HG03039 (cell line): ENCODE data around the gene LHFPL2.
"Not testable (repeated sequence)": the region's sequence is repeated elsewhere in the genome, so short reads cannot be mapped to it uniquely, and the experiment has no call there.

Experiments
- ATAC-seq: cut with Tn5 transposase; IDR thresholded peaks from one replicate; pipeline ENCODE4 v1.9.1; 2021; ENCODE audit warnings: mild to moderate bottlenecking, moderate library complexity; ENCODE audit not compliant: unreplicated experiment

The LHFPL2 gene

GRCh38 chr5:78482948-78483347 lies 165.6 kb downstream of the LHFPL2 start:
- no peak for ATAC-seq

GRCh38 chr5:78476795-78477194 lies 171.8 kb downstream of the LHFPL2 start:
- no peak for ATAC-seq

GRCh38 chr5:78475370-78475769 lies 173.2 kb downstream of the LHFPL2 start:
- ATAC-seq, result no peak

- no peak for ATAC-seq
Observed at GRCh38 chr5:78473751-78474150, 174.8 kb downstream of the LHFPL2 start.

GRCh38 chr5:78472469-78473106 lies 176.0 kb downstream of the LHFPL2 start:
- ATAC-seq, result no peak

- ATAC-seq, result no peak
Observed at GRCh38 chr5:78471896-78472295, 176.7 kb downstream of the LHFPL2 start.

- no peak for ATAC-seq
Observed at GRCh38 chr5:78467752-78468357, 180.7 kb downstream of the LHFPL2 start.

- ATAC-seq, result no peak
Observed at GRCh38 chr5:78467140-78467539, 181.4 kb downstream of the LHFPL2 start.

- no peak for ATAC-seq
Observed at GRCh38 chr5:78458843-78459242, 189.7 kb downstream of the LHFPL2 start.

- not testable (repeated sequence) for ATAC-seq
Observed at GRCh38 chr5:78457507-78457906, 191.1 kb downstream of the LHFPL2 start.

GRCh38 chr5:78449103-78449502 lies 199.5 kb downstream of the LHFPL2 start:
- no peak for ATAC-seq

GRCh38 chr5:78447775-78448424 lies 200.7 kb downstream of the LHFPL2 start:
- ATAC-seq, result no peak
